ENCODE measurements around the gene FTSJ1.
"Not testable (repeated sequence)": the region's sequence is repeated elsewhere in the genome, so short reads cannot be mapped to it uniquely, and the experiment has no call there.

The FTSJ1 gene

GRCh38 chrX:48504261-48504660 lies 28.3 kb downstream of the FTSJ1 start:
- no peak for FAIRE-seq

GRCh38 chrX:48505481-48505880 lies 29.5 kb downstream of the FTSJ1 start:
- no peak for FAIRE-seq

- no peak for FAIRE-seq
Observed at GRCh38 chrX:48507246-48507645, 31.2 kb downstream of the FTSJ1 start.

- no peak for FAIRE-seq
Observed at GRCh38 chrX:48508400-48509244, 32.6 kb downstream of the FTSJ1 start, which contains the start of gene PORCN. PORCN (plus strand) TSS chrX:48508992; CDS start chrX:48509821, 829 bp downstream.

- FAIRE-seq, result no peak
Observed at GRCh38 chrX:48509245-48509590, 33.2 kb downstream of the FTSJ1 start.

GRCh38 chrX:48509619-48510018 lies 33.6 kb downstream of the FTSJ1 start:
- no peak for FAIRE-seq

- FAIRE-seq, result no peak
Observed at GRCh38 chrX:48511560-48511959, 35.6 kb downstream of the FTSJ1 start.

- FAIRE-seq, result no peak
Observed at GRCh38 chrX:48512371-48512935, 36.5 kb downstream of the FTSJ1 start.

GRCh38 chrX:48513670-48514069 lies 37.7 kb downstream of the FTSJ1 start:
- FAIRE-seq, result no peak

GRCh38 chrX:48514126-48514806 lies 38.3 kb downstream of the FTSJ1 start:
- FAIRE-seq, result no peak

GRCh38 chrX:48514868-48515460 lies 39.0 kb downstream of the FTSJ1 start:
- FAIRE-seq, result no peak

GRCh38 chrX:48515842-48516241 lies 39.8 kb downstream of the FTSJ1 start:
- no peak for FAIRE-seq

GRCh38 chrX:48516285-48516684 lies 40.3 kb downstream of the FTSJ1 start:
- FAIRE-seq, result no peak

GRCh38 chrX:48516987-48517386 lies 41.0 kb downstream of the FTSJ1 start:
- no peak for FAIRE-seq

- not testable (repeated sequence) for FAIRE-seq
Observed at GRCh38 chrX:48519481-48519880, 43.5 kb downstream of the FTSJ1 start.

- FAIRE-seq, result no peak
Observed at GRCh38 chrX:48520455-48520854, 44.5 kb downstream of the FTSJ1 start.

GRCh38 chrX:48520976-48521352 lies 45.0 kb downstream of the FTSJ1 start:
- no peak for FAIRE-seq

- no peak for FAIRE-seq
Observed at GRCh38 chrX:48521353-48522243, 45.6 kb downstream of the FTSJ1 start, which contains the start of gene EBP. EBP (plus strand) TSS chrX:48521808; CDS start chrX:48523772, 1,964 bp downstream.

GRCh38 chrX:48522291-48522690 lies 46.3 kb downstream of the FTSJ1 start:
- FAIRE-seq, result no peak

- FAIRE-seq, result no peak
Observed at GRCh38 chrX:48523682-48524081, 47.7 kb downstream of the FTSJ1 start.

GRCh38 chrX:48525853-48526252 lies 49.9 kb downstream of the FTSJ1 start:
- FAIRE-seq, result not testable (repeated sequence)

- no peak for FAIRE-seq
Observed at GRCh38 chrX:48530736-48531135, 54.7 kb downstream of the FTSJ1 start.
